CD4-positive, alpha-beta T cell treated with Interleukin-15 for 4 hours (primary cell): ENCODE data around the gene OXSR1.
"Not testable (repeated sequence)": the region's sequence is repeated elsewhere in the genome, so short reads cannot be mapped to it uniquely, and the experiment has no call there.

ENCODE experiments used
- DNase-seq: peaks from one replicate; pipeline ENCODE4 v3.0.0-alpha.2; 2020; ENCODE audit warnings: low spot score

The OXSR1 gene

GRCh38 chr3:38127611-38128302 is 37.6 kb upstream of the OXSR1 start:
- no peak for DNase-seq

- DNase-seq = no peak
Observed at GRCh38 chr3:38128303-38128655, 37.1 kb upstream of the OXSR1 start.

GRCh38 chr3:38129058-38129457 is 36.3 kb upstream of the OXSR1 start:
- no peak for DNase-seq

GRCh38 chr3:38130631-38131065 is 34.7 kb upstream of the OXSR1 start:
- no peak for DNase-seq

GRCh38 chr3:38131621-38132369 is 33.5 kb upstream of the OXSR1 start:
- no peak for DNase-seq

- DNase-seq = no peak
Observed at GRCh38 chr3:38133209-38133556, 32.2 kb upstream of the OXSR1 start.

- DNase-seq = no peak
Observed at GRCh38 chr3:38133557-38134405, 31.6 kb upstream of the OXSR1 start.

- DNase-seq = not testable (repeated sequence)
Observed at GRCh38 chr3:38134517-38135143, 30.7 kb upstream of the OXSR1 start.

GRCh38 chr3:38135621-38136277 is 29.6 kb upstream of the OXSR1 start:
- DNase-seq = peak; percentile 23

GRCh38 chr3:38136393-38136776 is 29.0 kb upstream of the OXSR1 start:
- no peak for DNase-seq

GRCh38 chr3:38136777-38137614 is 28.3 kb upstream of the OXSR1 start, which contains the start of gene ACAA1:
Gene ACAA1, minus strand, starts transcription at chr3:38137127. Its CDS starts 92 bp downstream, at chr3:38137035.
- peak; percentile 97 for DNase-seq

- DNase-seq = no peak
Observed at GRCh38 chr3:38137615-38138348, 27.6 kb upstream of the OXSR1 start.

GRCh38 chr3:38138349-38139190 is 26.8 kb upstream of the OXSR1 start, which contains the start of gene MYD88:
Gene MYD88, plus strand, starts transcription at chr3:38138661. Its CDS starts 40 bp downstream, at chr3:38138701.
- DNase-seq = peak; percentile 79

- DNase-seq = no peak
Observed at GRCh38 chr3:38139191-38139590, 26.1 kb upstream of the OXSR1 start.

- no peak for DNase-seq
Observed at GRCh38 chr3:38139652-38140051, 25.7 kb upstream of the OXSR1 start.

GRCh38 chr3:38140326-38141172 is 24.8 kb upstream of the OXSR1 start:
- no peak for DNase-seq

GRCh38 chr3:38141173-38141951 is 24.0 kb upstream of the OXSR1 start:
- DNase-seq = no peak
